Naive thymus-derived CD4-positive, alpha-beta T cell (primary cell): ENCODE measurements around the gene SELE. TPM values are rescaled to one million over a fixed set of nuclear protein-coding genes. Genes with fewer than 3 reads are reported as not detected.
"Not testable (repeated sequence)": the region's sequence is repeated elsewhere in the genome, so short reads cannot be mapped to it uniquely, and the experiment has no call there.

Source experiments
- ATAC-seq: fragments of 150-1000 bp; cut with Tn5 transposase; 2 replicates; pipeline ENCODE4 v1.10.0; 2021; ENCODE audit warnings: mild to moderate bottlenecking, moderate library complexity
- CTCF ChIA-PET: fragments of 350-600 bp; sonication (Branson Sonifier 250); formaldehyde crosslinking; loops from one replicate; lab custom pipeline; 2021; ENCODE audit warnings: antibody characterized with exemption; lab: Charles Lee
- POLR2A ChIA-PET: fragments of 350-600 bp; sonication (Branson Sonifier 250); formaldehyde crosslinking; loops from one replicate; lab custom pipeline; 2021; ENCODE audit warnings: antibody characterized with exemption, inconsistent platforms; lab: Charles Lee
- DNase-seq, 9 donors: peaks; one replicate each; pipeline versions ENCODE4 v3.0.0 to v3.0.0-alpha.2; 2020 to 2022; ENCODE audit warnings: mixed read lengths in 1 of 9
- H3K27ac ChIP-seq: one replicate; pipeline ENCODE4 v1.7.0; 2013; ENCODE audit warnings: mild to moderate bottlenecking, low read depth, low read length, moderate library complexity
- H3K27me3 ChIP-seq, 2 donors: one replicate each; pipeline ENCODE4 v1.7.0; 2013; ENCODE audit warnings: low read length in 2 of 2, mild to moderate bottlenecking in 2 of 2, moderate library complexity in 2 of 2; ENCODE audit not compliant: control insufficient read depth in 2 of 2, insufficient read depth in 2 of 2
- H3K36me3 ChIP-seq, 3 experiments: 1 replicate in 2 of 3; 2 replicates in 1 of 3; pipeline ENCODE4 v1.7.0; 2013; ENCODE audit warnings: low read length in 3 of 3, mild to moderate bottlenecking in 3 of 3, moderate library complexity in 1 of 3; ENCODE audit not compliant: insufficient read depth in 3 of 3, control insufficient read depth in 2 of 3
- H3K4me1 ChIP-seq, 2 donors: one replicate each; pipeline ENCODE4 v1.7.0; 2013; ENCODE audit warnings: low read length in 2 of 2, mild to moderate bottlenecking in 2 of 2, moderate library complexity in 1 of 2; ENCODE audit not compliant: control insufficient read depth in 2 of 2, insufficient read depth in 2 of 2
- H3K4me3 ChIP-seq: 2 replicates; pipeline ENCODE4 v1.7.0; 2013; ENCODE audit warnings: mild to moderate bottlenecking, low read length
- H3K9me3 ChIP-seq, 3 experiments: 1 replicate in 2 of 3; 2 replicates in 1 of 3; pipeline ENCODE4 v1.7.0; 2013; ENCODE audit warnings: low read length in 3 of 3; ENCODE audit not compliant: control insufficient read depth in 2 of 3
- H3K27ac Mint-ChIP-seq, 9 donors: one replicate each; pipeline ENCODE4 v1.8.0; 2020 to 2022; ENCODE audit warnings: mixed read lengths in 9 of 9, mild to moderate bottlenecking in 8 of 9, moderate library complexity in 5 of 9, inconsistent platforms in 2 of 9
- H3K27me3 Mint-ChIP-seq, 5 donors: one replicate each; pipeline ENCODE4 v1.8.0; 2021 to 2022; ENCODE audit warnings: mixed read lengths in 5 of 5, mild to moderate bottlenecking in 1 of 5
- H3K36me3 Mint-ChIP-seq, 5 donors: one replicate each; pipeline ENCODE4 v1.8.0; 2020 to 2022; ENCODE audit warnings: mixed read lengths in 5 of 5, mild to moderate bottlenecking in 3 of 5, inconsistent platforms in 1 of 5
- H3K4me1 Mint-ChIP-seq, 7 donors: one replicate each; pipeline ENCODE4 v1.8.0; 2020 to 2022; ENCODE audit warnings: mixed read lengths in 7 of 7, mild to moderate bottlenecking in 3 of 7, inconsistent platforms in 1 of 7
- H3K4me3 Mint-ChIP-seq, 10 donors: one replicate each; pipeline ENCODE4 v1.8.0; 2020 to 2022; ENCODE audit warnings: mild to moderate bottlenecking in 10 of 10, mixed read lengths in 10 of 10, moderate library complexity in 6 of 10, inconsistent platforms in 2 of 10
- H3K9me3 Mint-ChIP-seq, 11 donors: one replicate each; pipeline ENCODE4 v1.8.0; 2020 to 2022; ENCODE audit warnings: mixed read lengths in 11 of 11, mild to moderate bottlenecking in 4 of 11, inconsistent platforms in 1 of 11, moderate library complexity in 1 of 11
- intact Hi-C, 2 donors: fragments of 100-400 bp; cut with micrococcal nuclease; formaldehyde crosslinking; loops; one replicate each; pipeline ENCODE4 v1.15.1; 2023
- polyA plus RNA-seq, 2 donors: library from polyadenylated mRNA; unstranded; fragments of 300-500 nt; fragmentation: Illumina TruSeq; gene quantifications; one replicate each; pipeline ENCODE4 v1.2.3, GENCODE V29; 2021
- total RNA-seq, 6 experiments: library from RNA in 5 of 6; stranded (reverse) in 5 of 6; gene quantifications; 1 replicate in 5 of 6; 2 replicates in 1 of 6; pipeline ENCODE4 v1.2.3 and lab custom pipeline; 2021 to 2026

The SELE gene
- total and polyA plus RNA-seq, 7 experiments from 2014 or later = not detected

DNA sequence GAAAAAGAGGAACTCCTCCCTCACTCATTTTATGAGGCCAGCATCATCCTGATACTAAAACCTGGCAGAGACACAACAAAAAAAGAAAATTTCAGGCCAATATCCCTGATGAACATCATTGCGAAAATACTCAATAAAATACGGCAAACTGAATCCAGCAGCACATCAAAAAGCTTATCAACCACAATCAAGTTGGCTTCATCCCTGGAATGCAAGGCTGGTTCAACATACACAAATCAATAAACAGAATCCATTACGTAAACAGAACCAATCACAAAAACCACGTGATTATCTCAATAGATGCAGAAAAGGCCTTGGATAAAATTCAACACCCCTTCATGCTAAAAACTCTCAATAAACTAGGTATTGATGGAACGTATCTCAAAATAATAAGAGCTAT is 20.8 kb downstream of the SELE start:
- not testable (repeated sequence) for ATAC-seq, H3K27ac Mint-ChIP-seq, H3K4me1 ChIP-seq, H3K4me3 ChIP-seq, H3K27me3 ChIP-seq, DNase-seq, H3K27ac ChIP-seq, H3K36me3 ChIP-seq, H3K4me3 Mint-ChIP-seq, H3K9me3 ChIP-seq
- H3K27me3 Mint-ChIP-seq = peaks cover 0 to 39% (median 0%) of the 10 kb centered on the region in 5 donors
- H3K4me1 Mint-ChIP-seq = peaks cover 0 to 24% (median 14%) of the 10 kb centered on the region in 7 donors
- peaks cover 0 to 23% (median 4%) of the 10 kb centered on the region in 11 donors for H3K9me3 Mint-ChIP-seq
- ChIA-PET POLR2A (interaction anchor here (1.2 to 1.5 kb wide), 3 partner anchors 108 to 126 kb away, joined by 10 to 44 read pairs (median 11); partner anchors contain the start of gene F5), CTCF (interaction anchor here (1.0 to 3.0 kb wide), 12 partner anchors 12 to 161 kb away, joined by 3 to 149 read pairs (median 8); partner anchors contain the start of gene F5)
- intact Hi-C loops = loop anchor here (5.0 to 10.0 kb wide), 4 partner anchors 179 to 1486 kb away; partner anchors contain the start of genes BLZF1 (in 1 of the 2), NME7 (in 1 of the 2), SCYL3 (in 1 of the 2) and SFT2D2 (in 1 of the 2)
- H3K36me3 Mint-ChIP-seq = peaks cover 16 to 25% (median 20%) of the 10 kb centered on the region in 5 donors

- no peaks in the 10 kb centered on the region for H3K27me3 ChIP-seq
- peak overlapping the region in 9 of 10 donors; percentile 90 to 99 (median 97) for H3K4me3 Mint-ChIP-seq
- H3K27ac ChIP-seq = no peak overlapping the region
- peaks cover 0 to 21% (median 4%) of the 10 kb centered on the region in 11 donors for H3K9me3 Mint-ChIP-seq
- H3K27ac Mint-ChIP-seq = peak overlapping the region in 5 of 9 donors; percentile 61 to 95 (median 92)
- peaks cover 0 to 35% (median 0%) of the 10 kb centered on the region in 5 donors for H3K27me3 Mint-ChIP-seq
- H3K36me3 ChIP-seq = peaks cover 0 to 6% (median 1%) of the 10 kb centered on the region in 3 experiments
- no peaks in the 10 kb centered on the region for H3K9me3 ChIP-seq
- H3K4me1 ChIP-seq = peaks cover under 1 to 3% of the 10 kb centered on the region in 2 donors
- DNase-seq (no peak), ATAC-seq (no peak)
- POLR2A ChIA-PET = interaction anchor here (0.9 to 1.5 kb wide), 9 partner anchors 10 to 126 kb away, joined by 3 to 44 read pairs (median 5); partner anchors contain the start of gene F5
- no peak overlapping the region for H3K4me3 ChIP-seq
- CTCF ChIA-PET = interaction anchor here (0.6 to 3.0 kb wide), 30 partner anchors 10 to 1269 kb away, joined by 3 to 149 read pairs (median 5); partner anchors contain the start of gene F5
- intact Hi-C loops = loop anchor here (1.0 to 10.0 kb wide), 7 partner anchors 97 to 1485 kb away; partner anchors contain the start of genes BLZF1 (in 1 of the 2), NME7 (in 1 of the 2), SCYL3 (in 1 of the 2) and SFT2D2 (in 1 of the 2)
- H3K4me1 Mint-ChIP-seq = peaks cover under 1 to 27% (median 15%) of the 10 kb centered on the region in 7 donors
- peaks cover 22 to 31% (median 23%) of the 10 kb centered on the region in 5 donors for H3K36me3 Mint-ChIP-seq
Measured at GRCh38 chr1:169712309-169712631, 21.6 kb downstream of the SELE start.

DNA sequence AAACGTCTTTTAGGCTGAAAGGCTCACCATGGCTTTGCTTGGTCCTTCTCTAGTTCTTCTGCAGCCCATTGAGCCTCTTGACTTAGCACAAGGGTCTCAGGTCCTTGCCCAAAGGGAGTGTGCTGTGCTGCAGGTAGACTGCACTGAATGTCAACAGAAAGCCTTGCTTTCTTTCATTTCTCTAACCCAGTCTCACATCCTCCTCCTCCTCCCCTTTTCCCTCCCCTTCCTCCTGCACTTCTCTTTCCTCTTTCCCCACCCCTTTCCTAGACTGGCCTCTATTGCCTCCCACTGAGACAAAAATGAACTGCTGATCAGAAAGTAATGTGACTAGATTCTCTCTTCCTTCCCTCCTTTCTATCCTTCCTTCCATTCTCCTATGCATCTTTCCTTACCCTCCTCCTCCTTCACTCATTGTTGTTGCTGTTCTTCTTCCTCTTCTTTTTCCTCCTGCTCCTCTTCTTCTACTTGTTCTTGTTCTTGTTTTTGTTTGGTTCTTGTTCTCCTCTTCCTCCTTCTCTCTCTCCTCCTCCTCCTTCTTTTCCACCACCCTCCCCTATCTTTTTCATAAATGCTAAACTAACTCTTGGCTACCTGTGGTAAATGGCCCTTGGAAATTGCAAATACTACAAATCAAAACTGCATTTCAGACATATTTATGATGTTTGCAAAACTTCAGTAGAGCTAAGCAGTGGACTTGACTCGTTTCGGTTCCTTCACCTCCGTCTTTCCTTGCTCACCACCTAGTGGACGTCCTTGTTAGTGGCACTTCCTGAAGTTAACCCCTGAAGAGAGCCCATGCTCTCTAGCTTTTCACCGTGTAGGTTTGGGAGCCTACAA is 22.2 kb downstream of the SELE start, which contains the start of gene SELL:
SELL (minus strand) TSS at position 152 of the 840 bp plus-strand sequence; CDS start at position 30, 122 bp downstream.
- Mint-ChIP-seq H3K9me3 (peaks cover 0 to 21% (median 4%) of the 10 kb centered on the region in 11 donors), H3K27ac (peak within 1 kb of the TSS in 8 of 9 donors; percentile 85 to 98 (median 94)), H3K4me1 (peaks cover 6 to 32% (median 20%) of the 10 kb centered on the region in 7 donors), H3K27me3 (peaks cover 0 to 30% (median 0%) of the 10 kb centered on the region in 5 donors), H3K36me3 (peaks cover 28 to 36% (median 29%) of the 10 kb centered on the region in 5 donors), H3K4me3 (peak within 1 kb of the TSS in 9 of 10 donors; percentile 90 to 99 (median 97))
- peak within 1 kb of the TSS; percentile 62 for H3K4me3 ChIP-seq
- ChIA-PET POLR2A (interaction anchor here (0.9 to 1.5 kb wide), 9 partner anchors 9 to 125 kb away, joined by 3 to 44 read pairs (median 5); partner anchors contain the start of gene F5), CTCF (interaction anchor here (0.5 to 3.0 kb wide), 33 partner anchors 9 to 1269 kb away, joined by 3 to 149 read pairs (median 5); partner anchors contain the start of gene F5)
- peaks cover 3 to 7% of the 10 kb centered on the region in 2 donors for H3K4me1 ChIP-seq
- DNase-seq (peak; percentile 21 to 83 (median 76)), ATAC-seq (peak; percentile 91)
- peaks cover 0 to 12% (median 7%) of the 10 kb centered on the region in 3 experiments for H3K36me3 ChIP-seq
- H3K9me3 ChIP-seq = no peaks in the 10 kb centered on the region
- H3K27me3 ChIP-seq = no peaks in the 10 kb centered on the region
- intact Hi-C loops = loop anchor here (1.0 to 10.0 kb wide), 16 partner anchors 10 to 1484 kb away; partner anchors contain the start of genes F5 (in 2 of the 2), METTL18 (in 2 of the 2), NME7 (in 2 of the 2) and BLZF1 (in 1 of the 2)
- peak within 1 kb of the TSS; percentile 70 for H3K27ac ChIP-seq

DNA sequence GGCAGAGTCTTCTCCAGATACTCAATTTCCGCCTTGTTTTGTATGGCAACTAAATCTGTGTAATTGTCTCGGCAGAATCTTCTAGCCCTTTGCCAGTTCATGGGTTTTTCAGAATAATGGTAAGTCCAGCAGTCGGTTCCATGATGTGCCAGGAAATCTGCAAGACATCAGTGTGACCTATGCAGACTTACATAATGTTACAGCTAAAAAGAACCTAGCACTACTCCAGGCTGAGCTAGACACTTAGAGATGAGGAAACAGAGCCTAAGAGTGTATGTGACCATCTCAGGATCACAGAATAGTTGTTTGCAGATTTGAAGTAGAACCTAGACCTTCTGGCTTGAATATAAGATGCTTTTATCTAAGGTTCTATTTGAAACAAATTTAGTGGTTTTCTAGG is 25.2 kb downstream of the SELE start:
- Mint-ChIP-seq H3K9me3 (peaks cover 0 to 16% (median 2%) of the 10 kb centered on the region in 11 donors), H3K36me3 (peaks cover 49 to 65% (median 58%) of the 10 kb centered on the region in 5 donors), H3K4me3 (peak overlapping the region in 9 of 10 donors; percentile 90 to 99 (median 97)), H3K27ac (peak overlapping the region in 8 of 9 donors; percentile 86 to 98 (median 94)), H3K27me3 (peaks cover 0 to 6% (median 0%) of the 10 kb centered on the region in 5 donors), H3K4me1 (peaks cover 36 to 60% (median 48%) of the 10 kb centered on the region in 7 donors)
- Histone ChIP-seq H3K36me3 (peaks cover 0 to 36% (median 32%) of the 10 kb centered on the region in 3 experiments), H3K4me3 (peak overlapping the region; percentile 62), H3K4me1 (peaks cover 21 to 37% of the 10 kb centered on the region in 2 donors), H3K27me3 (no peaks in the 10 kb centered on the region), H3K9me3 (no peaks in the 10 kb centered on the region), H3K27ac (peak overlapping the region; percentile 70)
- intact Hi-C loops = loop anchor here (1.0 to 10.0 kb wide), 6 partner anchors 9 to 1994 kb away; partner anchors contain the start of genes KIFAP3 (in 1 of the 2) and SLC19A2 (in 1 of the 2)
- DNase-seq = no peak
- ATAC-seq = peak; percentile 33
- POLR2A ChIA-PET = interaction anchor here (0.5 to 7.1 kb wide), 11 partner anchors 14 to 143 kb away, joined by 3 to 216 read pairs (median 3); partner anchors contain the start of genes F5 and SELP
- CTCF ChIA-PET = interaction anchor here (0.8 to 10.3 kb wide), 7 partner anchors 16 to 158 kb away, joined by 3 to 121 read pairs (median 4); partner anchors contain the start of gene F5

GRCh38 chr1:169707912-169708604 is 25.8 kb downstream of the SELE start:
- no peaks in the 10 kb centered on the region for H3K9me3 ChIP-seq
- H3K27me3 Mint-ChIP-seq = peaks cover 0 to under 1% (median 0%) of the 10 kb centered on the region in 5 donors
- no peaks in the 10 kb centered on the region for H3K27me3 ChIP-seq
- peaks cover 42 to 66% (median 54%) of the 10 kb centered on the region in 7 donors for H3K4me1 Mint-ChIP-seq
- peaks cover 50 to 68% (median 64%) of the 10 kb centered on the region in 5 donors for H3K36me3 Mint-ChIP-seq
- POLR2A ChIA-PET = interaction anchor here (0.5 to 7.1 kb wide), 12 partner anchors 13 to 142 kb away, joined by 3 to 216 read pairs (median 4); partner anchors contain the start of genes F5 and SELP
- peak overlapping the region; percentile 62 for H3K4me3 ChIP-seq
- intact Hi-C loops = loop anchor here (1.0 to 10.0 kb wide), 6 partner anchors 9 to 1993 kb away; partner anchors contain the start of genes KIFAP3 (in 1 of the 2) and SLC19A2 (in 1 of the 2)
- H3K9me3 Mint-ChIP-seq = peaks cover 0 to 10% (median 0%) of the 10 kb centered on the region in 11 donors
- peak overlapping the region; percentile 70 for H3K27ac ChIP-seq
- DNase-seq (peak in 7 of 9 donors; percentile 51 to 68 (median 58)), ATAC-seq (peak; percentile 41)
- CTCF ChIA-PET = interaction anchor here (0.8 to 10.3 kb wide), 7 partner anchors 9 to 157 kb away, joined by 3 to 121 read pairs (median 4); partner anchors contain the start of gene F5
- peak overlapping the region in 8 of 9 donors; percentile 86 to 98 (median 94) for H3K27ac Mint-ChIP-seq
- peaks cover 27 to 43% of the 10 kb centered on the region in 2 donors for H3K4me1 ChIP-seq
- H3K36me3 ChIP-seq = peaks cover 0 to 40% (median 38%) of the 10 kb centered on the region in 3 experiments
- peak overlapping the region in 9 of 10 donors; percentile 90 to 99 (median 97) for H3K4me3 Mint-ChIP-seq
